ENCODE data around the gene KCNQ1. TPM values are rescaled to one million over a fixed set of nuclear protein-coding genes. Genes with fewer than 3 reads are reported as not detected.
A peak's percentile ranks its signal among the peaks of the same experiment; 100 is the strongest.

Gene KCNQ1
- total RNA-seq, 2 experiments from 2014 or later, result 20.4 to 26.0 TPM

DNA sequence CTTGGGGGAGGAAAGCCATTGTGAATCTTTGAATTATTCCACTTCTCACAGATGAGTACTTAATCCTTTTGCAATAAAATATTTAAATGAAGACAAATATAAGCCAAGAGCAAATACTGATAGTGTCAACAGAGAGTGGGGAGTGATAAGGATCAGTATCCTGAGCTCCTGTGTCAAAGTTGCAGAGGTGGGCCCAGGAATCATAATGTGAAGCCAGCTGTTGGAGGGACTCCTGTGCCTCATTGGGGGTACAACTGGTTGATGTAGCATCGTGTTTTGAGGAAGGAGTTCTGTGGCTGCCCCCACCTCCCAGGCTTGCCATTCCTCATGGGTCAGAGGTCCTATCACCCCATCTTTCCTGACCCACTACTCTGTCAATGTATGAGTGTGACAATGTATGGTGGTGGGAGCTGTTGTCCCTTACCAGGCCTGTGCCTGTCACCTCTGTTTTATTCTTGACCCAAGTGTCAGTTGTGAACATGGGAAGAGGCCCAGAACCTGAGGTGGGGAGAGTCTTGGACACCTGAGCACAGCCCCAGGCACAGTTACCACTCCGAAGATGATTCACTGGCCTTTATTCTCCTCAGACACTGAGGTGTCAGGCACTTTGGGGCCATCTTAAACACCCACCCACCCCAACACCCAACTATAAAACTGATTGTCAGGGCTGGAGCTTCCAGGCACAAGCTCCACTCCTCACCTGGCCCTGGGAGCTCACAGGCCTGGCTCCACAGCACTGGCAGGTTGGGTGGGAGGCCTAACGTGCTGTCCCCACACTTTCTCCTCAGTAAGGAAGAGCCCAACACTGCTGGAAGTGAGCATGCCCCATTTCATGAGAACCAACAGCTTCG lies 216.6 kb downstream of the KCNQ1 start:
- peak; percentile 8 for DNase-seq
- H3K4me1 Mint-ChIP-seq (ENCODE audit: low read depth), result no peaks in the 10 kb centered on the region
- CTCF ChIA-PET, result no interaction called here
- peaks cover 11% of the 10 kb centered on the region for H3K9me3 Mint-ChIP-seq (ENCODE audit: insufficient read depth)
- H3K27ac Mint-ChIP-seq, result no peak overlapping the region
- H3K27me3 Mint-ChIP-seq (ENCODE audit: low read depth), result no peaks in the 10 kb centered on the region
- ATAC-seq, result no peak
- H3K36me3 Mint-ChIP-seq (ENCODE audit: low read depth), result peaks cover 15% of the 10 kb centered on the region
- no peak overlapping the region for H3K4me3 Mint-ChIP-seq
- POLR2A ChIA-PET, result no interaction called here

- CTCF ChIA-PET, result no interaction called here
- no peaks in the 10 kb centered on the region for H3K4me1 Mint-ChIP-seq (ENCODE audit: low read depth)
Measured at GRCh38 chr11:2662024-2662312, 217.2 kb downstream of the KCNQ1 start.

GRCh38 chr11:2662430-2663299 lies 217.9 kb downstream of the KCNQ1 start:
- Mint-ChIP-seq H3K4me1 (ENCODE audit: low read depth) (peaks cover 1% of the 10 kb centered on the region), H3K36me3 (ENCODE audit: low read depth) (peaks cover 15% of the 10 kb centered on the region), H3K4me3 (no peak overlapping the region), H3K27ac (no peak overlapping the region), H3K27me3 (ENCODE audit: low read depth) (no peaks in the 10 kb centered on the region), H3K9me3 (ENCODE audit: insufficient read depth) (peaks cover 11% of the 10 kb centered on the region)
- CTCF ChIA-PET, result no interaction called here
- no peak for ATAC-seq
- peak; percentile 16 for DNase-seq
- POLR2A ChIA-PET, result no interaction called here

More at GRCh38 chr11:2662024-2662312, 217.2 kb downstream of the KCNQ1 start:
- H3K36me3 Mint-ChIP-seq (ENCODE audit: low read depth), result peaks cover 15% of the 10 kb centered on the region
- H3K27me3 Mint-ChIP-seq (ENCODE audit: low read depth), result no peaks in the 10 kb centered on the region
- DNase-seq (peak; percentile 9), ATAC-seq (no peak)
- H3K27ac Mint-ChIP-seq, result no peak overlapping the region
- no peak overlapping the region for H3K4me3 Mint-ChIP-seq
- peaks cover 11% of the 10 kb centered on the region for H3K9me3 Mint-ChIP-seq (ENCODE audit: insufficient read depth)
- POLR2A ChIA-PET, result no interaction called here

DNA sequence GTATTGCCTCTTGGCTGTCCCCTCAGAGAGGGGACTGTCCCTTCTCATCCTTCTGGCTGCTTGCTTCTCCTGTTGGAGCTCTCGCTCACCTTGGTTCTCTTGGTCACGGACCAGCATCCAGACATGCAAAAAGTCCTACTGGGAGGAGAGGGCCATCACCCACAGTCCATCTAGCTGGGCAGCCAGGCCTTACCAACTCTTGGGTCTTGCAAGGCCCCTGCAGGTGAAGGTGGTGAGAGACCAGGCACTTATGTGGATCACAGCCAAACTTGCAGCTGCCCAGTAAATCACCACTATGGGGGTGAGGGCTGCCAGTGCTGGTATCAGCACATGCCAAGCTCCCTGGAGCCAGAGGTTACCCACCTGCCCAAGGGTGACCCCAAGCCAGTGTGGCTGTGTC lies 218.7 kb downstream of the KCNQ1 start:
- Mint-ChIP-seq H3K4me1 (ENCODE audit: low read depth) (peaks cover 6% of the 10 kb centered on the region), H3K27ac (no peak overlapping the region), H3K27me3 (ENCODE audit: low read depth) (no peaks in the 10 kb centered on the region), H3K36me3 (ENCODE audit: low read depth) (peaks cover 15% of the 10 kb centered on the region), H3K9me3 (ENCODE audit: insufficient read depth) (peaks cover 11% of the 10 kb centered on the region), H3K4me3 (no peak overlapping the region)
- ATAC-seq (no peak), DNase-seq (no peak)
- ChIA-PET CTCF (no interaction called here), POLR2A (no interaction called here)

DNA sequence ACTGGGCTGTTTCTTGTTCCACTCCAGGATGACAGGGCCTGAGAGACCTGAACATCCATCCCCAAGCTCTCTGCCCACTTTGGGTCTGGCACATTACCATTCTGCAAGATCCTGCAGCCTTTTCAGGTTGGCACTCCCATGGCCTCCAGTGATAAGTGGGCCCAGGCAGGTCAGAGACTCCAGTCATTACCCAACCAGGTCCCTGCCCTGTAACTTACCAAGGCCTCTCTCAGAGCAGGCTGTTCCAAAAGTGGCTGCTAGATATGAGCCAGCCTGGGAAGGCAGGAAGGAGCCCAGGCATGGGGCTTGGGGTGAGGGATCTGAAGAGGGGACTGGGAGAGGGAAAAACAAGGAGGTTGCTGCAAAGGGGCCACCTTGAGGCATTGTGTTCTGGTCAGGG lies 219.1 kb downstream of the KCNQ1 start:
- Mint-ChIP-seq H3K9me3 (ENCODE audit: insufficient read depth) (peaks cover 11% of the 10 kb centered on the region), H3K27ac (no peak overlapping the region), H3K36me3 (ENCODE audit: low read depth) (peaks cover 13% of the 10 kb centered on the region), H3K4me1 (ENCODE audit: low read depth) (peaks cover 6% of the 10 kb centered on the region), H3K4me3 (no peak overlapping the region), H3K27me3 (ENCODE audit: low read depth) (no peaks in the 10 kb centered on the region)
- ChIA-PET CTCF (no interaction called here), POLR2A (no interaction called here)
- ATAC-seq (no peak), DNase-seq (peak; percentile 16)

DNA sequence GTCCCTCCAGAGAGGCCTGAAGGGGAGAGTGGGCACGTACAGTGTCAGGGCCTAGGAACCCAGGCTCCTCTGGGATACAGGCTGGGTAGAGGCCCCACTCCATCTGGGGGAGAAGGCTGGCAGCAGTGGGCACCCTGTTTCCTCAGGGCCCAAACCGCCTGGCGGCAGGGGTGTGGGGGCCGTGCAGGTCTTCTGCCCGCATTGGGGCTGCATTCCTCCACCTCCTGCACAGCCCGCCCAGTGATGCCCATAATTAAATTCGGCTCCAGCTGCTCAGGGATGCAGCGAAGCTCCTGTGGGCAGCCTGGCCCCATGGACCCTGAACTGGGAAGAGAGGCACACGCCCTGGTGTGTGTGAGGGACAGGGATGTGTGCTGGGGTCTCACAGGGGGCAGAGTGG lies 219.6 kb downstream of the KCNQ1 start:
- no peaks in the 10 kb centered on the region for H3K27me3 Mint-ChIP-seq (ENCODE audit: low read depth)
- ChIA-PET CTCF (no interaction called here), POLR2A (no interaction called here)
- peaks cover 11% of the 10 kb centered on the region for H3K9me3 Mint-ChIP-seq (ENCODE audit: insufficient read depth)
- peaks cover 9% of the 10 kb centered on the region for H3K36me3 Mint-ChIP-seq (ENCODE audit: low read depth)
- DNase-seq (no peak), ATAC-seq (no peak)
- no peak overlapping the region for H3K27ac Mint-ChIP-seq
- no peak overlapping the region for H3K4me3 Mint-ChIP-seq
- H3K4me1 Mint-ChIP-seq (ENCODE audit: low read depth), result peaks cover 6% of the 10 kb centered on the region

GRCh38 chr11:2664791-2665525 lies 220.2 kb downstream of the KCNQ1 start:
- Mint-ChIP-seq H3K36me3 (ENCODE audit: low read depth) (peaks cover 8% of the 10 kb centered on the region), H3K27ac (no peak overlapping the region), H3K27me3 (ENCODE audit: low read depth) (no peaks in the 10 kb centered on the region), H3K4me1 (ENCODE audit: low read depth) (peaks cover 6% of the 10 kb centered on the region), H3K4me3 (no peak overlapping the region), H3K9me3 (ENCODE audit: insufficient read depth) (peaks cover 8% of the 10 kb centered on the region)
- ATAC-seq (no peak), DNase-seq (peak; percentile 5)
- CTCF ChIA-PET, result no interaction called here
- POLR2A ChIA-PET, result no interaction called here

DNA sequence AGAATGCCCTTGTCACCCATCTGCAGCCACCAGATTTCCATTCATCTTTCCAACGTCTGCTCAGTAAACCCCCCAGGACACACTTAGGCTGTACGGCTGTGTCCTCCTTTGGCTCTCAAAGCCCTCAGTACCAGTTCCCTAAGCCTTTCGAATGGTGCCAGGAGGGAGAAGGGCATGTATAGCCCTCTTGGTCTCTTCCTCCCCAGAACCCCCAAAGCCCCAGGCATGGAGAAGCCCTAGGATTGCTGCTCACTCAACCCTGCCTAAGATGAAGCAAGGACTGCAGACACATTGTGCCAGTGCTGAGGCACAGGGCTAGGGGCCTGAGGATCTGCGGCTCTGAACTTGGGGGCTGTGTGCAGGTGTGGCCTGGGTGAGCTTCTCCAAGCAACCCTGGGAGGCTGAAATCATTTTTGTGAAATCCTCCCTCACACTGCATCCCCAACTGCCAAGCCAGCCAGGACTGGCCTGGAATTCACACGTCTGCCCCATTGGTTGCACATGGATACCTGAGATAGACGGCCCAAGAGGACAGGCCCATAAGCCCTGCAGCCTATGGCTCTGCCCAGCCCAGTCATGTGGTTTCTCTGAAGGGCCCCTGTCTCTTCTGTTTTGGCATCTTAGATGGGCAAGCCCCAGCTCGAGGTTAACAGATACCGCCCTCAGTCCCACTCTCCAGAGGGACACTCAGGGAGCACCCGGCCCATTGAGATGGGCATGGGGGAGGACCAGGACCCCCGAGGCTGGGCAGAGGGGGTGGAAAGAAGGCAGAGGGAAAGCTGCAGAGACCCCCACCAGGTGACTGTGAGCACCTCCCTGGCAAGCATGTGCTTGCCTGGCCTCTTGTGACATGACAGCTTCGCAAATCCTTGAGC lies 221.0 kb downstream of the KCNQ1 start:
- no peak for ATAC-seq
- peak; percentile 11 for DNase-seq
- no peak overlapping the region for H3K4me3 Mint-ChIP-seq
- H3K9me3 Mint-ChIP-seq (ENCODE audit: insufficient read depth), result peaks cover 4% of the 10 kb centered on the region
- H3K27ac Mint-ChIP-seq, result no peak overlapping the region
- H3K4me1 Mint-ChIP-seq (ENCODE audit: low read depth), result peaks cover 6% of the 10 kb centered on the region
- H3K36me3 Mint-ChIP-seq (ENCODE audit: low read depth), result peaks cover 5% of the 10 kb centered on the region
- no peaks in the 10 kb centered on the region for H3K27me3 Mint-ChIP-seq (ENCODE audit: low read depth)
- ChIA-PET POLR2A (no interaction called here), CTCF (no interaction called here)

- H3K4me1 Mint-ChIP-seq (ENCODE audit: low read depth), result peaks cover 6% of the 10 kb centered on the region
- no peaks in the 10 kb centered on the region for H3K9me3 Mint-ChIP-seq (ENCODE audit: insufficient read depth)
- peak; percentile 6 for DNase-seq
- no peak for ATAC-seq
- no peaks in the 10 kb centered on the region for H3K36me3 Mint-ChIP-seq (ENCODE audit: low read depth)
- H3K27ac Mint-ChIP-seq, result no peak overlapping the region
- ChIA-PET CTCF (no interaction called here), POLR2A (no interaction called here)
- no peak overlapping the region for H3K4me3 Mint-ChIP-seq
- H3K27me3 Mint-ChIP-seq (ENCODE audit: low read depth), result no peaks in the 10 kb centered on the region
Measured at GRCh38 chr11:2666401-2666741, 221.6 kb downstream of the KCNQ1 start.

DNA sequence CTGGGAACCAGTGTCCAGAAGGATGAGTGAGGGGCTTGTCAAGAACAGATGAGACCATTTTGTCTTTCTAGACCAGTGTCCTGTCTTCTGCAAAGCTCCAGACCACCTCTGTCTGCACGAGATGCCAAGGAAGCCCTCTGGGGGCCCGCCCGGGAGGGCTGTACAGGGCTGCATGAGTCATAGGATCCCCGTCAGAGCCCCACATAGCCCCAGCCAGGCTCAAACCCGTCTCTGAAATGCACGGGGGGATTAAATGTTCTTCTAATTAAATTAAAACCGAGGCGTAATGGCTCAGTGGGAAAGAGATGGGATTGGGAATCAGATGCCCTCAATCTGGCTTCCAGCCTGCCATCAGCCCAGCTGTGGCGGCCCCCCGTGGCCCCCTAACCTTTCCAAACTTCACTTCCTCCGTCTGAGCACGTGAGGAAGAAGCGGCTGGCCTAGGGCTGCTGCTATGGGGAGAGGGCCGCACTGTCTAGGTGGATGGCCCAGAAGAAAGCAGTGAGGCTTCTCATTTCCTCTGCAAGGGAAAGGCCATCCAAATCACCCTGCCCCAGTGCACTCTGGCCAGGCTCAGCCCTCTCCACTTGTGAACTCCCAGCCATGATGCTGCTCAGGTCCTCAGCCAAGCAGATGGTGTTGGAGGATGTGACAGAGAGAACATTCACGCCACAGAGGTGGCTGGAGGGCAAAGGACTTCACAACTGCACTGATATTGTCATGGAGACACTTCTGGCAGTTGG lies 222.2 kb downstream of the KCNQ1 start:
- H3K27ac Mint-ChIP-seq, result no peak overlapping the region
- H3K4me3 Mint-ChIP-seq, result no peak overlapping the region
- no peaks in the 10 kb centered on the region for H3K27me3 Mint-ChIP-seq (ENCODE audit: low read depth)
- ChIA-PET CTCF (no interaction called here), POLR2A (no interaction called here)
- no peak for ATAC-seq
- no peaks in the 10 kb centered on the region for H3K9me3 Mint-ChIP-seq (ENCODE audit: insufficient read depth)
- no peaks in the 10 kb centered on the region for H3K36me3 Mint-ChIP-seq (ENCODE audit: low read depth)
- DNase-seq, result peak; percentile 18
- H3K4me1 Mint-ChIP-seq (ENCODE audit: low read depth), result peaks cover 6% of the 10 kb centered on the region

- DNase-seq (no peak), ATAC-seq (no peak)
- Mint-ChIP-seq H3K4me1 (ENCODE audit: low read depth) (peaks cover 6% of the 10 kb centered on the region), H3K27ac (no peak overlapping the region), H3K27me3 (ENCODE audit: low read depth) (no peaks in the 10 kb centered on the region), H3K9me3 (ENCODE audit: insufficient read depth) (no peaks in the 10 kb centered on the region), H3K4me3 (no peak overlapping the region), H3K36me3 (ENCODE audit: low read depth) (no peaks in the 10 kb centered on the region)
- POLR2A ChIA-PET, result no interaction called here
- CTCF ChIA-PET, result no interaction called here
Measured at GRCh38 chr11:2667940-2668339, 223.1 kb downstream of the KCNQ1 start.
